ENCODE measurements around the gene ALX4. TPM values are rescaled to one million over a fixed set of nuclear protein-coding genes. Genes with fewer than 3 reads are reported as not detected.

Gene ALX4
- total RNA-seq, 4 donors from 2014 or later, result 0.21 to 1.1 (median 0.34) TPM; not detected in 1

DNA sequence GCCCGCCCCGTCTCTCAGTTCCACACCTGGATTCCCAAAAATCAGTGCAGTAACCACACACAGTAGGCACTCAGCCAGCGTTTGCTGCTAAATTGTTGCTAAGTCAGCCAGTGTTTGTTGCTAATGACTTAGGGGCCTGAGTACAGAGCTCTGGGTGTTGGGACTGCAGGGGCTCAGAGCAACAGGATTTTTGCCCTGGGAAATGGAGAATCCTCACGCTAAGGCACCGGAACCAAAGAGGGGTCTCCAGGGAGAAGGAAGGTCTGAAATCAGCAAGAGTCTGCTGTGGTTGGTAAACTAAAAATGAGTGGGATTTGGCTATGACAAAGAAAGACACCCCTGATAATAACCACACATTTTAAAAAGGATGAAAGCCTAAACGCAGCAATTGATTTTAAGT lies 22.7 kb upstream of the ALX4 start:
- no peak overlapping the region for H3K4me3 ChIP-seq
- H3K4me1 ChIP-seq, result no peaks in the 10 kb centered on the region
- no peak for TF ChIP-seq POLR2AphosphoS5 (IDR thresholded peaks at IDR 0.05)
- TF ChIP-seq EP300 (IDR thresholded peaks at IDR 0.05), result no peak
- no peak for TF ChIP-seq CTCF (IDR thresholded peaks at IDR 0.05)
- 66% methylated on average over 6 of the region's 6 CpGs for WGBS
- DNase-seq (ENCODE audit: low spot score in 2 of 2), result no peak
- no peak overlapping the region for H3K27ac ChIP-seq
- no peaks in the 10 kb centered on the region for H3K36me3 ChIP-seq
- H3K27me3 ChIP-seq, result peaks cover 85% of the 10 kb centered on the region
- H3K9me3 ChIP-seq, result no peaks in the 10 kb centered on the region

GRCh38 chr11:44329472-44330230 lies 19.7 kb upstream of the ALX4 start:
- TF ChIP-seq EP300 (IDR thresholded peaks at IDR 0.05) (no peak), POLR2AphosphoS5 (IDR thresholded peaks at IDR 0.05) (no peak), POLR2A (IDR thresholded peaks at IDR 0.05) (no peak), CTCF (IDR thresholded peaks at IDR 0.05) (no peak)
- WGBS, result 74% methylated on average over 7 of the region's 8 CpGs
- Histone ChIP-seq H3K4me3 (no peak overlapping the region), H3K27me3 (peaks cover 86% of the 10 kb centered on the region), H3K9me3 (no peaks in the 10 kb centered on the region), H3K27ac (no peak overlapping the region), H3K4me1 (peaks cover 3% of the 10 kb centered on the region), H3K36me3 (no peaks in the 10 kb centered on the region)
- no peak for DNase-seq (ENCODE audit: low spot score in 2 of 2)

- TF ChIP-seq POLR2A (IDR thresholded peaks at IDR 0.05), result no peak
- no peak for TF ChIP-seq POLR2AphosphoS5 (IDR thresholded peaks at IDR 0.05)
- TF ChIP-seq EP300 (IDR thresholded peaks at IDR 0.05), result no peak
- no peak for TF ChIP-seq CTCF (IDR thresholded peaks at IDR 0.05)
- no peak for DNase-seq (ENCODE audit: low spot score in 2 of 2)
- Histone ChIP-seq H3K27ac (no peak overlapping the region), H3K4me1 (peaks cover 6% of the 10 kb centered on the region), H3K9me3 (no peaks in the 10 kb centered on the region), H3K27me3 (peaks cover 85% of the 10 kb centered on the region), H3K4me3 (no peak overlapping the region), H3K36me3 (no peaks in the 10 kb centered on the region)
- WGBS, result 39% methylated on average over 11 of the region's 11 CpGs
These were observed 18.3 kb upstream of the ALX4 start for GRCh38 chr11:44328138-44328660.

GRCh38 chr11:44327730-44328129 lies 17.8 kb upstream of the ALX4 start:
- no peak overlapping the region for H3K27ac ChIP-seq
- no peak for TF ChIP-seq POLR2AphosphoS5 (IDR thresholded peaks at IDR 0.05)
- TF ChIP-seq CTCF (IDR thresholded peaks at IDR 0.05), result no peak
- no peak for TF ChIP-seq POLR2A (IDR thresholded peaks at IDR 0.05)
- no peak for TF ChIP-seq EP300 (IDR thresholded peaks at IDR 0.05)
- peaks cover 6% of the 10 kb centered on the region for H3K4me1 ChIP-seq
- no peaks in the 10 kb centered on the region for H3K36me3 ChIP-seq
- H3K27me3 ChIP-seq, result peaks cover 87% of the 10 kb centered on the region
- 68% methylated on average over 10 of the region's 10 CpGs for WGBS
- H3K9me3 ChIP-seq, result no peaks in the 10 kb centered on the region
- no peak for DNase-seq (ENCODE audit: low spot score in 2 of 2)
- H3K4me3 ChIP-seq, result no peak overlapping the region

- Histone ChIP-seq H3K27me3 (peaks cover 91% of the 10 kb centered on the region), H3K9me3 (no peaks in the 10 kb centered on the region)
- TF ChIP-seq POLR2A (IDR thresholded peaks at IDR 0.05) (no peak), EP300 (IDR thresholded peaks at IDR 0.05) (no peak), CTCF (IDR thresholded peaks at IDR 0.05) (no peak), POLR2AphosphoS5 (IDR thresholded peaks at IDR 0.05) (no peak)
These were observed 16.9 kb upstream of the ALX4 start for GRCh38 chr11:44326615-44327475.

More at GRCh38 chr11:44326615-44327475, 16.9 kb upstream of the ALX4 start:
- no peak for DNase-seq (ENCODE audit: low spot score in 2 of 2)
- 34% methylated on average over 11 of the region's 15 CpGs for WGBS
- H3K27ac ChIP-seq, result no peak overlapping the region
- no peak overlapping the region for H3K4me3 ChIP-seq
- peaks cover 6% of the 10 kb centered on the region for H3K4me1 ChIP-seq
- H3K36me3 ChIP-seq, result no peaks in the 10 kb centered on the region

Data from suprapubic skin (tissue), 4 donors.